HG03196 (cell line): ENCODE data around the gene ZNF620.
"Not testable (repeated sequence)": the region's sequence is repeated elsewhere in the genome, so short reads cannot be mapped to it uniquely, and the experiment has no call there.

Experiments
- ATAC-seq: cut with Tn5 transposase; IDR thresholded peaks from one replicate; pipeline ENCODE4 v1.9.1; 2021; ENCODE audit not compliant: unreplicated experiment

The ZNF620 gene

GRCh38 chr3:40499952-40500351 lies 5.9 kb upstream of the ZNF620 start:
- ATAC-seq = no peak

- ATAC-seq = no peak
These were observed 3.8 kb upstream of the ZNF620 start for GRCh38 chr3:40502034-40502433.

GRCh38 chr3:40504636-40505430 lies 1.0 kb upstream of the ZNF620 start:
- no peak for ATAC-seq

GRCh38 chr3:40511031-40511718 lies 5.3 kb downstream of the ZNF620 start:
- no peak for ATAC-seq

GRCh38 chr3:40516201-40516600 lies 10.4 kb downstream of the ZNF620 start:
- ATAC-seq = no peak

- ATAC-seq = no peak
These were observed 12.2 kb downstream of the ZNF620 start for GRCh38 chr3:40518067-40518466.

GRCh38 chr3:40518848-40519247 lies 13.0 kb downstream of the ZNF620 start:
- no peak for ATAC-seq

- no peak for ATAC-seq
These were observed 15.4 kb downstream of the ZNF620 start for GRCh38 chr3:40521254-40521653.

- ATAC-seq = no peak
These were observed 17.9 kb downstream of the ZNF620 start for GRCh38 chr3:40523781-40524180.

- ATAC-seq = no peak
These were observed 18.4 kb downstream of the ZNF620 start for GRCh38 chr3:40524222-40524567.

GRCh38 chr3:40524568-40525285 lies 18.9 kb downstream of the ZNF620 start, which contains the start of gene ZNF621:
Gene ZNF621, plus strand, starts transcription at chr3:40524960. Its CDS starts 881 bp downstream, at chr3:40525841.
- ATAC-seq = peak; percentile 99

- no peak for ATAC-seq
These were observed 22.6 kb downstream of the ZNF620 start for GRCh38 chr3:40528426-40528825.

GRCh38 chr3:40532252-40532651 lies 26.4 kb downstream of the ZNF620 start:
- ATAC-seq = no peak

- ATAC-seq = no peak
These were observed 28.4 kb downstream of the ZNF620 start for GRCh38 chr3:40534283-40534682.

- ATAC-seq = no peak
These were observed 41.0 kb downstream of the ZNF620 start for GRCh38 chr3:40546816-40547215.

GRCh38 chr3:40550167-40550566 lies 44.3 kb downstream of the ZNF620 start:
- ATAC-seq = no peak

- ATAC-seq = no peak
These were observed 51.8 kb downstream of the ZNF620 start for GRCh38 chr3:40557575-40558161.

- not testable (repeated sequence) for ATAC-seq
These were observed 56.6 kb downstream of the ZNF620 start for GRCh38 chr3:40562482-40562881.

- ATAC-seq = not testable (repeated sequence)
These were observed 59.8 kb downstream of the ZNF620 start for GRCh38 chr3:40565629-40566028.

GRCh38 chr3:40566694-40567093 lies 60.9 kb downstream of the ZNF620 start:
- ATAC-seq = no peak
